ENCODE results near the gene MTHFR. TPM values are rescaled to one million over a fixed set of nuclear protein-coding genes. Genes with fewer than 3 reads are reported as not detected.

Gene MTHFR
- total and polyA plus RNA-seq, 2 of the 8 experiments (the other 6 are each of a cell fraction or from before 2014, with no cell fraction given) = 8.7 to 18.5 TPM

DNA sequence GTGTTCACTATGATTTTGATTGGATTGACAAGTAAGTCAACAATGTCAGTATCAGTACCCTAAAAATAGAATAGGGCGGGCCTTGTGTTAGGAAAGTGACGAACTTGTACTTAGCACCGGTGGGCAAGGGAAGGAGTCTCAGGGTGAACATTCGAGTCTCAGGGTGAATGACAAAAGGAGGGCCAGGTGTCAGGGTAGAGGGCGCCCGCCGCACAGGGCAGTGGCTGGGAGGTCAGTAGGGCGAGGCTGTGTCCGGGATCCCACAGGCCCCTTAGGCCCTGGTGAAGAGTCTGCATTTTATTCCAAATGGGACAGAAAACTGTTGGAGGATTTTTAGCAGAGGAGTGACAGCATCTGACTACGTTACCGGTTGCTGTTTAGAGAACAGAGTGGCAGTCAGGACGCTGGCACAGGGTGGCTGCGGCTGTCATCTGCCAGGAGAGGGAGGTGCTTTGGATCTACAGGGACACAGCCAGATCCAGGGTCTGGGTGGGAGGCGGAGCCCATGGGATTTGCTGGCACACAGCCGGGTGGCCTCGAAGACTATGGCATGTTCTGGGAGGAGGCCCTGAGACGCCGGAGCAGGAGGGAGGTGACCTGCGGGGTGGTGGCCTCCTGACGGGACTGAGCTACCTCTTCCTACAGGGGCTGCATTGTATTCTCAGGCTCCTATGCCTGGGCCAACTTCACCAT, 58.8 kb downstream of the MTHFR start:
- H3K4me3 ChIP-seq (ENCODE audit: extremely low read depth in 1 of 4, insufficient read depth in 2 of 4, low read depth in 3 of 4, low read length in 4 of 4) = no peak overlapping the region
- peaks cover 0 to 7% of the 10 kb centered on the region in 2 experiments for H4K20me1 ChIP-seq (replicated peaks in 1 of 2; ENCODE audit: control insufficient read depth in 1 of 2, insufficient read depth in 2 of 2, low read length in 2 of 2)
- 90% methylated on average over 20 of the region's 20 CpGs; no CpG with 5 or more reads in 1 of the 2 experiments for WGBS, 2 experiments (ENCODE audit: extremely low coverage in 1 of 2, insufficient coverage in 1 of 2, insufficient read length in 1 of 2, insufficient replicate concordance in 2 of 2, low coverage in 1 of 2, low lambda C conversion rate in 2 of 2, missing lambda C conversion rate in 1 of 2)
- H4K91ac ChIP-seq (replicated peaks; ENCODE audit: insufficient read length, low read length) = no peak overlapping the region
- H3K79me2 ChIP-seq (ENCODE audit: control insufficient read depth in 1 of 2, insufficient read depth in 2 of 2, low read length in 2 of 2) = no peaks in the 10 kb centered on the region
- H3K14ac ChIP-seq (ENCODE audit: insufficient read length) = no peak overlapping the region
- no peak overlapping the region for H3K4ac ChIP-seq (replicated peaks; ENCODE audit: insufficient read length, low read depth, low read length)
- H3K27ac ChIP-seq (ENCODE audit: low read depth, low read length) = no peak overlapping the region
- no peaks in the 10 kb centered on the region; the same call in 1 of the 2 replicates for H3K79me1 ChIP-seq (ENCODE audit: low read depth, low read length)
- H2BK5ac ChIP-seq (ENCODE audit: low read depth, low read length) = no peak overlapping the region
- no peak overlapping the region for H2BK12ac ChIP-seq (ENCODE audit: low read depth, low read length)
- H3K23me2 ChIP-seq (ENCODE audit: low read depth, low read length) = no peaks in the 10 kb centered on the region; the same call in 1 of the 2 replicates
- H3K9me3 ChIP-seq (ENCODE audit: insufficient read depth in 2 of 2, low read depth in 1 of 2, low read length in 1 of 2) = no peaks in the 10 kb centered on the region
- H2BK20ac ChIP-seq (ENCODE audit: low read length) = no peak overlapping the region
- H3K56ac ChIP-seq (replicated peaks; ENCODE audit: insufficient read length, low read depth, low read length) = no peak overlapping the region
- CTCF ChIA-PET (ENCODE audit: partially characterized antibody) = interaction anchor here (1.0 to 2.3 kb wide), 2 partner anchors 101 to 304 kb away, joined by 3 to 6 read pairs; no protein-coding TSS in a partner anchor
- no peaks in the 10 kb centered on the region for H3K27me3 ChIP-seq (replicated peaks in 1 of 4; ENCODE audit: control insufficient read depth in 3 of 4, extremely low read depth in 1 of 4, insufficient read depth in 3 of 4, low read length in 3 of 4)
- H3K4me2 ChIP-seq (ENCODE audit: insufficient read depth in 1 of 2, low read depth in 2 of 2, low read length in 2 of 2) = no peak overlapping the region
- no peak overlapping the region for H3K9ac ChIP-seq (replicated peaks in 1 of 4; ENCODE audit: extremely low read depth in 1 of 4, low read depth in 3 of 4, low read length in 3 of 4)
- H4K5ac ChIP-seq (ENCODE audit: insufficient read length, low read depth, low read length) = no peak overlapping the region
- no peak overlapping the region for H4K8ac ChIP-seq (ENCODE audit: extremely low read depth, insufficient read depth, low read length)
- DNase-seq (ENCODE audit: low read depth in 1 of 2, low spot score in 2 of 2) = no peak
- peaks cover 2 to 25% (median 11%) of the 10 kb centered on the region in 4 experiments; a peak in 6 of 8 replicates for H3K36me3 ChIP-seq (ENCODE audit: control insufficient read depth in 2 of 4, insufficient read depth in 4 of 4, low read length in 3 of 4)
- no peak overlapping the region for H3K18ac ChIP-seq (ENCODE audit: extremely low read depth, low read length)
- POLR2A ChIA-PET (ENCODE audit: partially characterized antibody) = interaction anchor here (3.1 kb wide), 1 partner anchor 9 kb away, joined by 11 read pairs; no protein-coding TSS in a partner anchor
- peaks cover 0 to 2% (median 0%) of the 10 kb centered on the region in 4 experiments; a peak in 2 of 7 replicates for H3K4me1 ChIP-seq (replicated peaks in 1 of 4; ENCODE audit: control insufficient read depth in 3 of 4, insufficient read depth in 4 of 4, low read length in 3 of 4)
- no peak overlapping the region for H2AFZ ChIP-seq (ENCODE audit: low read length)
- H2BK15ac ChIP-seq (ENCODE audit: low read length) = no peak overlapping the region
- no peak overlapping the region for H2BK120ac ChIP-seq (replicated peaks; ENCODE audit: low read depth, low read length)
- no peak overlapping the region for H3K23ac ChIP-seq (ENCODE audit: insufficient read length)
- H2AK5ac ChIP-seq (ENCODE audit: low read depth, low read length) = no peak overlapping the region
- no peak for FAIRE-seq
- TF ChIP-seq CTBP2 (IDR thresholded peaks at IDR 0.05; ENCODE audit: borderline replicate concordance, insufficient read depth, insufficient read length, low read length) (no peak), RAD21 (IDR thresholded peaks at IDR 0.05 in 1 of 2, conservative IDR thresholded peaks at IDR 0.05 in 1 of 2; ENCODE audit: low read depth in 2 of 2, low read length in 2 of 2) (no peak), USF2 (IDR thresholded peaks at IDR 0.05; ENCODE audit: low read length) (no peak), KDM4A (IDR thresholded peaks at IDR 0.05; ENCODE audit: low read depth, low read length, severe bottlenecking) (no peak), JUND (IDR thresholded peaks at IDR 0.05; ENCODE audit: low read length) (no peak), BCL11A (IDR thresholded peaks at IDR 0.05; ENCODE audit: low read depth in 2 of 2, low read length in 2 of 2) (no peak), TCF12 (IDR thresholded peaks at IDR 0.05; ENCODE audit: low read depth, low read length) (no peak), SUZ12 (IDR thresholded peaks at IDR 0.05; ENCODE audit: low read length) (no peak), SP4 (IDR thresholded peaks at IDR 0.05; ENCODE audit: low read length) (no peak), ASH2L (IDR thresholded peaks at IDR 0.05; ENCODE audit: low read length) (no peak), KDM5A (IDR thresholded peaks at IDR 0.05; ENCODE audit: low read length) (no peak), TAF1 (IDR thresholded peaks at IDR 0.05; ENCODE audit: low read depth, low read length) (no peak)

Data from H1 (cell line).